HG03064 (cell line): Measurements from ENCODE around the gene NPY4R.
"Not testable (repeated sequence)": the region's sequence is repeated elsewhere in the genome, so short reads cannot be mapped to it uniquely, and the experiment has no call there.

ENCODE experiments used
- ATAC-seq: cut with Tn5 transposase; IDR thresholded peaks from one replicate; pipeline ENCODE4 v1.9.1; 2021; ENCODE audit warnings: low read depth; ENCODE audit not compliant: unreplicated experiment

NPY4R gene

GRCh38 chr10:46465765-46466164, at the start of gene NPY4R:
TSS of gene NPY4R (minus strand) at chr10:46465958. CDS start at chr10:46462635, 3,323 bp downstream.
- ATAC-seq = not testable (repeated sequence)

- no peak for ATAC-seq
Measured at GRCh38 chr10:46515366-46515765, 49.6 kb upstream of the NPY4R start.

GRCh38 chr10:46514899-46515298, 49.1 kb upstream of the NPY4R start:
- no peak for ATAC-seq

- no peak for ATAC-seq
Measured at GRCh38 chr10:46514431-46514861, 48.7 kb upstream of the NPY4R start.

- not testable (repeated sequence) for ATAC-seq
Measured at GRCh38 chr10:46513333-46513732, 47.6 kb upstream of the NPY4R start.

- ATAC-seq = not testable (repeated sequence)
Measured at GRCh38 chr10:46512725-46513124, 47.0 kb upstream of the NPY4R start.

GRCh38 chr10:46512002-46512401, 46.2 kb upstream of the NPY4R start:
- not testable (repeated sequence) for ATAC-seq

GRCh38 chr10:46499990-46500389, 34.2 kb upstream of the NPY4R start:
- not testable (repeated sequence) for ATAC-seq

- ATAC-seq = not testable (repeated sequence)
Measured at GRCh38 chr10:46498985-46499703, 33.4 kb upstream of the NPY4R start.

GRCh38 chr10:46497878-46498277, 32.1 kb upstream of the NPY4R start:
- ATAC-seq = not testable (repeated sequence)

- ATAC-seq = not testable (repeated sequence)
Measured at GRCh38 chr10:46497401-46497800, 31.6 kb upstream of the NPY4R start.

GRCh38 chr10:46491364-46492114, 25.8 kb upstream of the NPY4R start:
- not testable (repeated sequence) for ATAC-seq

- not testable (repeated sequence) for ATAC-seq
Measured at GRCh38 chr10:46490285-46490684, 24.5 kb upstream of the NPY4R start.

- ATAC-seq = not testable (repeated sequence)
Measured at GRCh38 chr10:46486459-46486858, 20.7 kb upstream of the NPY4R start.

- not testable (repeated sequence) for ATAC-seq
Measured at GRCh38 chr10:46474746-46475320, 9.1 kb upstream of the NPY4R start.

GRCh38 chr10:46473758-46474157, 8.0 kb upstream of the NPY4R start:
- not testable (repeated sequence) for ATAC-seq

- not testable (repeated sequence) for ATAC-seq
Measured at GRCh38 chr10:46470134-46470533, 4.4 kb upstream of the NPY4R start.

- ATAC-seq = not testable (repeated sequence)
Measured at GRCh38 chr10:46468119-46468809, 2.5 kb upstream of the NPY4R start.

GRCh38 chr10:46463608-46464007, 2.1 kb downstream of the NPY4R start:
- ATAC-seq = not testable (repeated sequence)

GRCh38 chr10:46462276-46462675, 3.5 kb downstream of the NPY4R start:
- ATAC-seq = not testable (repeated sequence)

- ATAC-seq = not testable (repeated sequence)
Measured at GRCh38 chr10:46459579-46459978, 6.2 kb downstream of the NPY4R start.
